HFF-Myc (cell line): ENCODE data around the gene TULP3.
A peak's percentile ranks its signal among the peaks of the same experiment; 100 is the strongest.

Experiments used
- DNase-seq: peaks from one replicate; pipeline ENCODE4 v3.0.0-alpha.2; 2011; ENCODE audit warnings: low read depth; ENCODE audit errors: extremely low read depth
- H3K4me3 ChIP-seq: replicated peaks from 2 replicates; pipeline ENCODE4 v1.5.1; 2011; ENCODE audit warnings: low read depth, mild to moderate bottlenecking, control low read depth, low read length
- TF ChIP-seq, protein P1 (sequence below): IDR thresholded peaks from 2 replicates; pipeline ENCODE4 v1.5.1; 2012; ENCODE audit warnings: mild to moderate bottlenecking, low read depth, low read length, control low read depth; ENCODE audit errors: missing control alignments

TULP3 gene

DNA sequence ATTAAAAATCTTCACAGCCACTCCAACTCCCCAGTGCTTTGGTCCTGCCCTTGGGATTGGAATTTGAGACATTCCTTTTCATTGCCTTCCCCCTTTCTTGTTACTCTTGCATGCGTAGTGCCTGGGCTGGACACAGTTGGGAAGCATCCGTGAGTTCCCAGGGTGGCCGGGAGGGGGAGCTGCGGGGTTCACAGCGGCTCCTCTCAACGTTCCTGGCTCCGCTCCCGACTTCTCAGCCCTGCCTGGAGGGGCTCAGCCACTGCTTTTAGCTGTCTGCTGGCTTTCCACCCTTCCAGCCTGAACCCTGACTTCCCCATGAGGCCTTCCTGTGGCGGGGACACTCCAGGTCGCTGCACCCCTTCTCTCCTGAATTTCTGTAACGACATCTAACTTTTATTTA, 37.1 kb upstream of the TULP3 start:
- TF ChIP-seq, protein P1, sequence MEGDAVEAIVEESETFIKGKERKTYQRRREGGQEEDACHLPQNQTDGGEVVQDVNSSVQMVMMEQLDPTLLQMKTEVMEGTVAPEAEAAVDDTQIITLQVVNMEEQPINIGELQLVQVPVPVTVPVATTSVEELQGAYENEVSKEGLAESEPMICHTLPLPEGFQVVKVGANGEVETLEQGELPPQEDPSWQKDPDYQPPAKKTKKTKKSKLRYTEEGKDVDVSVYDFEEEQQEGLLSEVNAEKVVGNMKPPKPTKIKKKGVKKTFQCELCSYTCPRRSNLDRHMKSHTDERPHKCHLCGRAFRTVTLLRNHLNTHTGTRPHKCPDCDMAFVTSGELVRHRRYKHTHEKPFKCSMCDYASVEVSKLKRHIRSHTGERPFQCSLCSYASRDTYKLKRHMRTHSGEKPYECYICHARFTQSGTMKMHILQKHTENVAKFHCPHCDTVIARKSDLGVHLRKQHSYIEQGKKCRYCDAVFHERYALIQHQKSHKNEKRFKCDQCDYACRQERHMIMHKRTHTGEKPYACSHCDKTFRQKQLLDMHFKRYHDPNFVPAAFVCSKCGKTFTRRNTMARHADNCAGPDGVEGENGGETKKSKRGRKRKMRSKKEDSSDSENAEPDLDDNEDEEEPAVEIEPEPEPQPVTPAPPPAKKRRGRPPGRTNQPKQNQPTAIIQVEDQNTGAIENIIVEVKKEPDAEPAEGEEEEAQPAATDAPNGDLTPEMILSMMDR, result peak; percentile 94
- peak; percentile 47 for DNase-seq

DNA sequence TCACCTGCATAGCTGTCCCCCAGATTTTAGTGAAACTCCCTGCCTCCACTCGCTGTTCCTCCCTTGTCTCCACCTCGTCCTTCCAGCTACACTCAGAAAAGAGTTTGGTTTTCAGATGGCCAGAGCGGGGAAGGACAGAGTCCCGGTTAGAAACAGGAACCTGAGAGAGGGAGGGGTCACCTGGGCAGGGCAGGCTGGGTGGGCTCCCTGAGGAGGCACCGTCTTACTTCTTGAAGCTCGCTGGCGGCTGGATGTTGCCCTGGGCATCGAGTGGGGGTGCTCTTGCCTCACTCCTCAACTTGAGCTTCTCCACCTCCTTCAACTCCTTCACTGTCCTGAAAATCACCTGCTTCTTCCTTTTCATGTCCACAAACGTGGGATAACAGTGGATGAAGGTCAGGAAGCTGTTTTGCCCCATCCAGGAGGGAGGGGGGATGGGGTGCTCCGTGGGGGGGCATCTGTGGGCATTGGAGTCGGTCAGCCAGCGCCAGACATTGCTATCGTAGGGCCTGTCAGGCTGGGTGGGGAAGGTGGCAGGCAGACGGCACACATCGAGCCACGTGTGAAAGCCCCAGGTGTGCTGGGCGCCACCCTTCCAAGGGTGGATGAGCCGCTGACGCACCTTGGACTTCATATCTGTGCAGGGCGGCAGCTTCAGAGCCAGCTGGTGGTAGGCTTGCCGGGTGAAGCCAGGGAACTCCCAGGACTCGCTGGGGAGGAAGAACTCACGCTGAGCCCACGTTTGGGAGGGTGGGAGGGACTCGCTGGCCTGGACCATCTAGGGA, 35.8 kb upstream of the TULP3 start:
- TF ChIP-seq, protein P1, result no peak
- DNase-seq, result no peak
- H3K4me3 ChIP-seq, result no peak overlapping the region

More for the DNA sequence above, 37.1 kb upstream of the TULP3 start:
- no peak overlapping the region for H3K4me3 ChIP-seq

DNA sequence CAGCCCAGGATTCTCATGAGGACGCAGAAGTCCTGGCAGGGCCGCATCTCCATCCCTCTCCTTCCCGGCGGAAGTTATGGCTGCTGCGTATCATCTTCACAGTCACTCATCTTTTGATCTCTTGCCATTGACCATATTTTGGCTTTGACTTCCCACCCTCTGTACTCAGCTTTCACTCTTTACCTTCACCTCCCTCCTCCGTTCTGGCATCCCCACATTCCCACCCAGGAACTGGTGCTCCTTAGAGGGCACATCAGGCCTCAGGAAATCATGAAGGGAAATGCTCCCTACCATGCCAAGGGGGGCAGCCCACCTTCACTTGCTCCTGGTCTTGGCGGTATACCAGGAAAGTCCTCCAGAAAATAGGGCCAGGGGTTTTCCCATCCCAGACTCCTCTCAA, 35.1 kb upstream of the TULP3 start:
- no peak for DNase-seq
- TF ChIP-seq, protein P1, result no peak
- H3K4me3 ChIP-seq, result no peak overlapping the region

DNA sequence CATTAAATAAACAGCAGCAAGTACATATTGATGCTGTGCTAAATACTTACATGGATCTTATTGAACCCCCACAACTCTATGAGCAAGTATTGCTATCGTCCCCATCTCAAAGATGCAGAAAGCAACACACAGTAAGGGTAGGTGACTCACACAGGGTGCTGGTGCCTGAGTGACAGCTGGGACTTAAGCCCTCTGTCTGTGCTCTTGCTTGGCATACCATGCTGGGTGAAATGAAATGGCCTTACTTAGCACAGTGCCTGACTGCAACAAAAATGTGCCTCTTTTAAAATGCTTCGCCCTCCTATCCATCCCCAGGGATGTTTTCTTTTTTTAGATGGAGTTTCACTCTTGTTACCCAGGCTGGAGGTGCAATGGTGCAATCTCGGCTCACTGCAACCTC, 34.6 kb upstream of the TULP3 start:
- no peak for DNase-seq
- no peak overlapping the region for H3K4me3 ChIP-seq
- TF ChIP-seq, protein P1, result no peak

DNA sequence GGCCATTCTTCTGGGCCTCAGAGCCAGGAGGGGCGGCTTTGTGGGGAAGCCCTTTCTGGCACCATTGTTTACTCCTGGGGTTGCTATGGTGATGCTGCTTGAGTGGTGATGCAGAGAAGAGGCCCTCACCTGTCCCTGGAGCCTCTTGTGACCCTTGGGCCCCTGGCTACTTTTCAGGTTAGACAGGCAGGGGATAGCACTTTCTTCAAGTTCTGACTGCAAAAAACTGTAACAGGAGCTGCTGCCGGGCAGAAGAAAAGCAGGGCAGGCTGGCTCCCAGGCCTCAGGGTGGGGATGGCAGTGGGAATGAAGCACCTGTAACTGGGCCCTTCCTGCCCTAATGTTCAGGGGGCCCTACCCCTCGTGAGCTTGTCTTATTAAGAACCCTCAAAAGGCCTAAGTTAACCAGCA, 33.7 kb upstream of the TULP3 start, which contains the start of gene TEX52:
Gene TEX52, minus strand, starts transcription at position 19 of the 411 bp plus-strand sequence. Its CDS starts 13 bp downstream, at position 6.
- H3K4me3 ChIP-seq, result no peak within 1 kb of the TSS
- TF ChIP-seq, protein P1, result no peak
- no peak for DNase-seq

DNA sequence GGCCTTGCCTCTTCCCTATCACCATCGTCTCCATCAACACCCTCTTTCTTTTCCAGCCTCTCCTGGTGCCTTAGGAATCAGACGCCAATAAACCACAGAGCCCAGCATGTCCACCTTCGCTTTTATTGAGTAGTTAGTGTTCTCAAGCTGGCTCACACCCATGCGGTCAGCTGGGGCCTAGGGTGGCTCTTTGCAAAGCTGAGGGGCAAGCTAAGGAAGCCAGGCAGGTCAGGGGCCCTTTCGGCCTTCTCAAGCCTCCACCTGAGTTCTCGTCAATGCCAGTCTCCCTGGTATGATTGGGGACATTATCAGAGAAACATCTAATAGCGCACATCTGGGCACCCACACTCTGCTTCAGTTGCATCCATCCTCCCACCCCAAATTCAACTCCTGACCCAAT, 33.1 kb upstream of the TULP3 start:
- H3K4me3 ChIP-seq, result no peak overlapping the region
- TF ChIP-seq, protein P1, result no peak
- no peak for DNase-seq
